Measurements from ENCODE around the gene PRODH2.

- no peak for TF ChIP-seq EP300 (IDR thresholded peaks at IDR 0.05)
- TF ChIP-seq CTCF (IDR thresholded peaks at IDR 0.05) = no peak
These were observed 21.3 kb upstream of the PRODH2 start for GRCh38 chr19:35833972-35834371.

Measured in suprapubic skin (tissue), 3 donors.